ENCODE results near the gene CST2.

DNA sequence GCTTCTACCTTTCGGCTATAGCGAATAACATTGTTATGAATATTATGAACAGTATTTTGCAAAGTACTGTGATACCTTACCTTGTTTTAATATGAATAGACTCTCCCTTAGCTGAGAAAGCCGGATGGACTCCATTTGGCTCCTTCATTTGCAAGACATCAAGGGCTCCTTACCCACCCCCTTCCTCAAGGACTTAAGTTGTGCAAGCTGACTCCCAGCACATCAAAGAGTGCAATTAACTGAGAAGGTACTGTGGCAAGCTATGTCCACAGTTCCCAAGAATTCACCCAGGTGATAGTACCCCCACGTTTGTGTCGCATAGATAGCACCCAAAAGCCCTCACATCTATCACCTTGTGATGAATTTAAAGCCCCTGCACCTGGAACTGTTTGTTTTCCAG, 41.8 kb upstream of the CST2 start:
- TF ChIP-seq, protein P1, sequence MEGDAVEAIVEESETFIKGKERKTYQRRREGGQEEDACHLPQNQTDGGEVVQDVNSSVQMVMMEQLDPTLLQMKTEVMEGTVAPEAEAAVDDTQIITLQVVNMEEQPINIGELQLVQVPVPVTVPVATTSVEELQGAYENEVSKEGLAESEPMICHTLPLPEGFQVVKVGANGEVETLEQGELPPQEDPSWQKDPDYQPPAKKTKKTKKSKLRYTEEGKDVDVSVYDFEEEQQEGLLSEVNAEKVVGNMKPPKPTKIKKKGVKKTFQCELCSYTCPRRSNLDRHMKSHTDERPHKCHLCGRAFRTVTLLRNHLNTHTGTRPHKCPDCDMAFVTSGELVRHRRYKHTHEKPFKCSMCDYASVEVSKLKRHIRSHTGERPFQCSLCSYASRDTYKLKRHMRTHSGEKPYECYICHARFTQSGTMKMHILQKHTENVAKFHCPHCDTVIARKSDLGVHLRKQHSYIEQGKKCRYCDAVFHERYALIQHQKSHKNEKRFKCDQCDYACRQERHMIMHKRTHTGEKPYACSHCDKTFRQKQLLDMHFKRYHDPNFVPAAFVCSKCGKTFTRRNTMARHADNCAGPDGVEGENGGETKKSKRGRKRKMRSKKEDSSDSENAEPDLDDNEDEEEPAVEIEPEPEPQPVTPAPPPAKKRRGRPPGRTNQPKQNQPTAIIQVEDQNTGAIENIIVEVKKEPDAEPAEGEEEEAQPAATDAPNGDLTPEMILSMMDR (IDR thresholded peaks at IDR 0.05): no peak
- no peak for TF ChIP-seq POLR2A (IDR thresholded peaks at IDR 0.05)
